Islet precursor cell (in vitro differentiated cells): ENCODE data around the gene RGS4.

Experiments used
- DNase-seq: peaks from one replicate; pipeline ENCODE4 v3.0.0-alpha.2; 2018

Gene RGS4

GRCh38 chr1:163106364-163106987 is 37.3 kb downstream of the RGS4 start:
- no peak for DNase-seq

GRCh38 chr1:163107655-163108054 is 38.5 kb downstream of the RGS4 start:
- DNase-seq = no peak

- DNase-seq = no peak
Measured at GRCh38 chr1:163115887-163116286, 46.7 kb downstream of the RGS4 start.

GRCh38 chr1:163119707-163120106 is 50.5 kb downstream of the RGS4 start:
- no peak for DNase-seq

- DNase-seq = no peak
Measured at GRCh38 chr1:163120372-163120771, 51.2 kb downstream of the RGS4 start.

- DNase-seq = no peak
Measured at GRCh38 chr1:163124812-163125211, 55.7 kb downstream of the RGS4 start.
